Lower lobe of right lung (tissue), 2 donors: Measurements from ENCODE around the gene BUB1B. TPM values are rescaled to one million over a fixed set of nuclear protein-coding genes. Genes with fewer than 3 reads are reported as not detected.

Experiments used
- ATAC-seq, 2 donors: fragments of 200-7000 bp; cut with Tn5 transposase; one replicate each; pipeline ENCODE4 v1.9.1; 2020 to 2022; ENCODE audit warnings: mild to moderate bottlenecking in 2 of 2, moderate library complexity in 2 of 2
- DNase-seq: peaks from one replicate; pipeline ENCODE4 v3.0.0-alpha.2; 2020
- H3K27ac ChIP-seq: fragments of 200-600 bp; one replicate; pipeline ENCODE4 v1.8.0; 2022
- H3K27me3 ChIP-seq: fragments of 200-600 bp; one replicate; pipeline ENCODE4 v1.8.0; 2022; ENCODE audit warnings: low read depth
- H3K36me3 ChIP-seq: fragments of 200-600 bp; one replicate; pipeline ENCODE4 v1.8.0; 2022; ENCODE audit warnings: mild to moderate bottlenecking
- H3K4me1 ChIP-seq: fragments of 200-600 bp; one replicate; pipeline ENCODE4 v1.8.0; 2022
- H3K4me3 ChIP-seq: fragments of 200-600 bp; one replicate; pipeline ENCODE4 v1.8.0; 2022; ENCODE audit warnings: mild to moderate bottlenecking
- H3K9me3 ChIP-seq: fragments of 200-600 bp; one replicate; pipeline ENCODE4 v1.8.0; 2022
- intact Hi-C: fragments of 100-400 bp; cut with DNase I; formaldehyde crosslinking; loops from one replicate; pipeline ENCODE4 v1.11.0; 2022
- total RNA-seq: library from RNA; stranded (reverse); fragmentation: NEBNext Ultra II Directional; extraction: Animal tissue kit (Norgen Biotek cat#: 25700); gene quantifications from one replicate; pipeline ENCODE4 v1.2.1, GENCODE V29; 2021
- TF ChIP-seq, protein P1 (sequence below): fragments of 200-600 bp; IDR thresholded peaks from one replicate; pipeline ENCODE4 v1.8.0; 2022; ENCODE audit warnings: antibody characterized with exemption, mild to moderate bottlenecking
- donor health status: DM: no; HTN: yes; CAD: no; lungs with severe emphysema.

BUB1B gene
- total RNA-seq, 1 donor from 2014 or later: 1.4 TPM

DNA sequence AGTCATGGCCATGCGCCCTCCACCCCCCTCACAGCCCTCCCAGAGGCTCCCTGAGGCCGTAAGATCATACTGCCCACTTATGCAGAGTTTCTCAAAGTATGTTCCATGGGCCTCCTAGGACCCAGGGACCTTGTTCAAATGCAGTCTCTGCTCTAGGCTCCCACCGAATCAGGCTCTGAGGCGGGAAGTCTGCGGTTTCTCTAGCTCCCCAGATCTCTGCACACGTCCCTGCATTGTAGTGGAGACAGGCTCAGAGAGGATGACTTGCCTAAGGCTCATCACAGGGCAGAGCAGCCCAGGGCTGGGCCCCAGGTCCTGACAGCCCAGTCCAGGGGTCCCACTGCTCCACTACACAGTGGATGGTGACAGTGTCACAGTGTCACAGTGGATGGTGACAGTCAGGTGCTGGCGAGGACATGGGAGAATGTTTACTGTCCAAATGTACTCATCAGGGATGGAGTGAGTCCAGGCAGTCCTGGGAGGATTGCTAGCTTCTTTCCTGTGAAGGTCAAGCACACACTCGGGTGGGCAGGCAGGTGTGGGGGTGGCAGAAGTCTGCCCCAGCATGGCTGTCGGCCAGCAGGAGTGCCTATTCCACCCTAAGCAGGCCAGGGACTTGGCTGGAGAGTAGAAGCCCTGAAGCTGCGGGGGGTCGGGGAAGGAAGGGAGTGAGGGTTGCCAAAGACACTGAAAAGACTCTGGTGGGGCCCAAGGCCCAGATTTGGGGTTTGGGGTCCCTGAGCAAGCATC, 109.6 kb downstream of the BUB1B start:
- intact Hi-C loops: loop anchor here (5.0 to 10.0 kb wide), 2 partner anchors 53 to 226 kb away; no protein-coding TSS in a partner anchor
- TF ChIP-seq, protein P1, sequence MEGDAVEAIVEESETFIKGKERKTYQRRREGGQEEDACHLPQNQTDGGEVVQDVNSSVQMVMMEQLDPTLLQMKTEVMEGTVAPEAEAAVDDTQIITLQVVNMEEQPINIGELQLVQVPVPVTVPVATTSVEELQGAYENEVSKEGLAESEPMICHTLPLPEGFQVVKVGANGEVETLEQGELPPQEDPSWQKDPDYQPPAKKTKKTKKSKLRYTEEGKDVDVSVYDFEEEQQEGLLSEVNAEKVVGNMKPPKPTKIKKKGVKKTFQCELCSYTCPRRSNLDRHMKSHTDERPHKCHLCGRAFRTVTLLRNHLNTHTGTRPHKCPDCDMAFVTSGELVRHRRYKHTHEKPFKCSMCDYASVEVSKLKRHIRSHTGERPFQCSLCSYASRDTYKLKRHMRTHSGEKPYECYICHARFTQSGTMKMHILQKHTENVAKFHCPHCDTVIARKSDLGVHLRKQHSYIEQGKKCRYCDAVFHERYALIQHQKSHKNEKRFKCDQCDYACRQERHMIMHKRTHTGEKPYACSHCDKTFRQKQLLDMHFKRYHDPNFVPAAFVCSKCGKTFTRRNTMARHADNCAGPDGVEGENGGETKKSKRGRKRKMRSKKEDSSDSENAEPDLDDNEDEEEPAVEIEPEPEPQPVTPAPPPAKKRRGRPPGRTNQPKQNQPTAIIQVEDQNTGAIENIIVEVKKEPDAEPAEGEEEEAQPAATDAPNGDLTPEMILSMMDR: no peak
- ATAC-seq: no peak

More for the DNA sequence above, 109.6 kb downstream of the BUB1B start:
- Histone ChIP-seq H3K9me3 (no peaks in the 10 kb centered on the region), H3K4me3 (no peak overlapping the region), H3K27ac (no peak overlapping the region), H3K4me1 (peaks cover 3% of the 10 kb centered on the region), H3K36me3 (no peaks in the 10 kb centered on the region), H3K27me3 (no peaks in the 10 kb centered on the region)
- no peak for DNase-seq

Other genes starting within 250 kb of the BUB1B start
- 2.4 TPM for gene GPR176, start 240.8 kb upstream of the BUB1B start, total RNA-seq
- 36.0 TPM for gene EIF2AK4, start 227.0 kb upstream of the BUB1B start, total RNA-seq
- gene SRP14, start 121.9 kb upstream of the BUB1B start, total RNA-seq: 138 TPM
- 17.2 TPM for gene BMF, start 52.2 kb upstream of the BUB1B start, total RNA-seq
- gene PAK6, start 78.0 kb downstream of the BUB1B start, total RNA-seq: 5.6 TPM
- not detected for gene ANKRD63, start 122.0 kb downstream of the BUB1B start, total RNA-seq
- 105 TPM for gene PLCB2, start 146.9 kb downstream of the BUB1B start, total RNA-seq
- 33.8 TPM for gene INAFM2, start 162.6 kb downstream of the BUB1B start, total RNA-seq
- 71.4 TPM for gene CCDC9B, start 179.9 kb downstream of the BUB1B start, total RNA-seq
- not detected for gene PHGR1, start 190.0 kb downstream of the BUB1B start, total RNA-seq
- gene DISP2, start 197.2 kb downstream of the BUB1B start, total RNA-seq: 4.3 TPM
- 20.1 TPM for gene KNSTRN, start 221.7 kb downstream of the BUB1B start, total RNA-seq
- 93.5 TPM for gene IVD, start 244.7 kb downstream of the BUB1B start, total RNA-seq